H1 (cell line): ENCODE results near the gene SLC2A11. TPM values are rescaled to one million over a fixed set of nuclear protein-coding genes. Genes with fewer than 3 reads are reported as not detected.
A peak's percentile ranks its signal among the peaks of the same experiment; 100 is the strongest.

Experiments used
- CBX8 ChIP-seq: fragments of 300-800, 300-1000 bp; sonication (generic); IDR thresholded peaks from 2 replicates; pipeline ENCODE4 v1.7.1; 2016; ENCODE audit warnings: low read depth, low read length, borderline replicate concordance
- CHD1 ChIP-seq: IDR thresholded peaks from 2 replicates; pipeline ENCODE4 v1.6.1; 2012; ENCODE audit warnings: low read depth, low read length, improper control_type of control experiment
- HDAC2 ChIP-seq, 2 experiments: fragments of 300-600 bp in 1 of 2; sonication (generic) in 1 of 2; IDR thresholded peaks; 2 replicates each; pipeline ENCODE4 v1.6.1; 2011 to 2012; ENCODE audit warnings: low read depth in 2 of 2, low read length in 2 of 2, mild to moderate bottlenecking in 2 of 2, moderate library complexity in 2 of 2, borderline replicate concordance in 1 of 2, inconsistent platforms in 1 of 2
- PHF8 ChIP-seq: fragments of 200-600 bp; sonication (generic); conservative IDR thresholded peaks from 2 replicates; pipeline ENCODE4 v1.7.1; 2012; ENCODE audit warnings: low read depth, mild to moderate bottlenecking, inconsistent platforms, low read length, moderate library complexity
- POU5F1 ChIP-seq: IDR thresholded peaks from 2 replicates; pipeline ENCODE4 v1.6.1; 2011; ENCODE audit warnings: low read depth, mild to moderate bottlenecking, low read length, moderate library complexity
- RFX5 ChIP-seq: IDR thresholded peaks from 2 replicates; pipeline ENCODE4 v1.6.1; 2011; ENCODE audit warnings: low read depth, low read length, improper control_type of control experiment, borderline replicate concordance
- RNF2 ChIP-seq: fragments of 200-900, 300-1000 bp; sonication (generic); IDR thresholded peaks from 2 replicates; pipeline ENCODE4 v1.7.1; 2016; ENCODE audit warnings: borderline replicate concordance, low read depth, mild to moderate bottlenecking, antibody characterized with exemption, low read length; ENCODE audit not compliant: poor library complexity, severe bottlenecking; ENCODE audit errors: missing control alignments
- SIX5 ChIP-seq: IDR thresholded peaks from 2 replicates; pipeline ENCODE4 v1.6.1; 2011; ENCODE audit warnings: mild to moderate bottlenecking, low read depth, low read length
- SP1 ChIP-seq: IDR thresholded peaks from 2 replicates; pipeline ENCODE4 v1.6.1; 2011; ENCODE audit warnings: low read depth, low read length
- SP4 ChIP-seq: IDR thresholded peaks from 2 replicates; pipeline ENCODE4 v1.6.1; 2012; ENCODE audit warnings: low read length, inconsistent platforms
- SRF ChIP-seq: IDR thresholded peaks from 2 replicates; pipeline ENCODE4 v1.6.1; 2011; ENCODE audit warnings: mild to moderate bottlenecking, low read depth, low read length, moderate library complexity
- TAF7 ChIP-seq: optimal IDR thresholded peaks from 2 replicates; pipeline ENCODE3; 2011; ENCODE audit warnings: low read depth, mild to moderate bottlenecking, inconsistent platforms, low read length, moderate library complexity, borderline replicate concordance
- polyA plus RNA-seq, 7 experiments: library from polyadenylated mRNA; depleted of rRNA in 3 of 7; stranded (reverse) in 5 of 7; unstranded in 2 of 7; fragments of >200 nt in 5 of 7; fragments of 200-250 nt in 2 of 7; gene quantifications; 1 replicate in 5 of 7; 2 replicates in 1 of 7; 4 replicates in 1 of 7; pipeline versions ENCODE4 v1.2.1 to v1.2.3, GENCODE V29; 2011 to 2013; ENCODE audit warnings: missing spikeins in 2 of 7, mixed read lengths in 2 of 7
- total RNA-seq: library from RNA; stranded (reverse); fragmentation: NEBNext Ultra II Directional; extraction: Animal tissue kit (Norgen Biotek cat#: 25700); gene quantifications from 2 replicates; pipeline ENCODE4 v1.2.1, GENCODE V29; 2021
- TF ChIP-seq, protein P1 (sequence below), 3 experiments: IDR thresholded peaks; 1 replicate in 2 of 3; 2 replicates in 1 of 3; pipeline versions ENCODE4 v1.5.1 to v1.6.1; 2011; ENCODE audit warnings: low read length in 3 of 3, mild to moderate bottlenecking in 3 of 3, inconsistent platforms in 2 of 3, low read depth in 1 of 3, moderate library complexity in 1 of 3; ENCODE audit not compliant: insufficient read depth in 1 of 3; ENCODE audit errors: control extremely low read depth in 1 of 3
- TF ChIP-seq, protein P2 (sequence below): IDR thresholded peaks from 2 replicates; pipeline ENCODE4 v1.6.1; 2011; ENCODE audit warnings: low read depth, mild to moderate bottlenecking, low read length; ENCODE audit not compliant: insufficient read depth
- TF ChIP-seq, protein P3 (sequence below): IDR thresholded peaks from 2 replicates; pipeline ENCODE4 v1.6.1; 2012; ENCODE audit warnings: low read length, inconsistent platforms
- TF ChIP-seq, protein P4 (sequence below): IDR thresholded peaks from 2 replicates; pipeline ENCODE4 v1.6.1; 2012; ENCODE audit warnings: inconsistent platforms

Gene SLC2A11
- total and polyA plus RNA-seq, 2 of the 8 experiments (the other 6 are each of a cell fraction or from before 2014, with no cell fraction given): 10.7 to 12.5 TPM

DNA sequence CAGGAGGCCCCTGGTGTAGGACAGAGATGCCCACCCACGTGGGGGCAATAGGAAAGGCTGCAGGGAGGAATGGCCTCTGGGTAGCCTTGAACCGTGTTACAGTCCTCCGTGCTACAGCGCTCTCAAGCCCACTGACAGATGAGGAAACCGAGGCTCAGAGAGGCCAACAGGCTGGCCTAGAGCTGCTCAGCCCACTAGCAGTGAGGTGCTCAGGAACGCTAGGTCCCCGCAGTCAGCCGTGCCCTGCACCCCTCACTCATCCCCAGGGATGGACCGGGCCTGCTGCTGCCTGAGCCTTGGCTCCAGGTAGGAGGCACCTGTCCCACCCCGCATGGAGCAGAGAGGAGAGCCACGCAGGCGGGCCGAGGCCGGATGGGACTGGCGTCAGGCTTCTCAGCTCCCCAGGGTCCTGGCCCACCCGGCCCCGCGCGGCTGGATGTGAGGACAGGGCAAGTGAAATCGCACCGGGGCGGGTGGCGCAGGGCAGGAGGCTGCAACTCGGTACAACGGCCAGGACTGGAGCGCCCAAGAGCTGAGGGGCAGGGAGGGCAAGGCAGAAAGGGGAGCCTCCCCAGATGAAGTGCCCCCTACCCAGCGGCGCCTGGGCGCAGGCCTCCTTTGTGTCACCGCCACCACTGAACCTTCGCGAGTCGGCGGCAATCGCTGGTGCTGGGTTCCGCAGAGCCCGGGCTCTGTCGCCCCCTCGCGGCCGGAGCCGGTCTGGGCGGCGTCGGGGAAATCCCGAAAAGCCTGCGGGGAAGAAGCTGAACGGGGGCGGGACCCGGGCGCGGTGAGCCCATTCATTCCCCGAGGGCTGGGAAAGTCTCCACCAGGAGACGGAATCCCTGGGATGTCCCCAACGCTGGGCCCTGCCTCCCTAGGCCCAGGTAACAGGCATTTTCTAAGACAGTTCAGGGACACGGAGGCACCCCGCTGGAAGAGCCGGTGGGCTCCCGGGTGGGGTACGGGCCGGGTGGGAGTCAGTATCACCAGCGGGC, 8.4 kb upstream of the SLC2A11 start (continued):
- TF ChIP-seq, protein P1, sequence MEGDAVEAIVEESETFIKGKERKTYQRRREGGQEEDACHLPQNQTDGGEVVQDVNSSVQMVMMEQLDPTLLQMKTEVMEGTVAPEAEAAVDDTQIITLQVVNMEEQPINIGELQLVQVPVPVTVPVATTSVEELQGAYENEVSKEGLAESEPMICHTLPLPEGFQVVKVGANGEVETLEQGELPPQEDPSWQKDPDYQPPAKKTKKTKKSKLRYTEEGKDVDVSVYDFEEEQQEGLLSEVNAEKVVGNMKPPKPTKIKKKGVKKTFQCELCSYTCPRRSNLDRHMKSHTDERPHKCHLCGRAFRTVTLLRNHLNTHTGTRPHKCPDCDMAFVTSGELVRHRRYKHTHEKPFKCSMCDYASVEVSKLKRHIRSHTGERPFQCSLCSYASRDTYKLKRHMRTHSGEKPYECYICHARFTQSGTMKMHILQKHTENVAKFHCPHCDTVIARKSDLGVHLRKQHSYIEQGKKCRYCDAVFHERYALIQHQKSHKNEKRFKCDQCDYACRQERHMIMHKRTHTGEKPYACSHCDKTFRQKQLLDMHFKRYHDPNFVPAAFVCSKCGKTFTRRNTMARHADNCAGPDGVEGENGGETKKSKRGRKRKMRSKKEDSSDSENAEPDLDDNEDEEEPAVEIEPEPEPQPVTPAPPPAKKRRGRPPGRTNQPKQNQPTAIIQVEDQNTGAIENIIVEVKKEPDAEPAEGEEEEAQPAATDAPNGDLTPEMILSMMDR (IDR thresholded peaks at IDR 0.05; ENCODE audit: control extremely low read depth in 1 of 3, insufficient read depth in 1 of 3, low read depth in 1 of 3, low read length in 3 of 3): peak; percentile 78 to 97 (median 93)
- TF ChIP-seq PHF8 (no peak), SRF (no peak), HDAC2 (IDR thresholded peaks at IDR 0.05; ENCODE audit: borderline replicate concordance in 1 of 2, low read depth in 2 of 2, low read length in 2 of 2) (0 out of 4 replicates have a peak, but pooled peaks of 1 of the 2 experiments have one; percentile 11), SP4 (no peak), SP1 (0 out of 2 replicates have a peak, but pooled peaks have one; percentile 44), RNF2 (no peak), RFX5 (no peak), SIX5 (no peak), POU5F1 (no peak), TAF7 (peak; percentile 42), CHD1 (no peak), CBX8 (no peak)
- TF ChIP-seq, protein P2, sequence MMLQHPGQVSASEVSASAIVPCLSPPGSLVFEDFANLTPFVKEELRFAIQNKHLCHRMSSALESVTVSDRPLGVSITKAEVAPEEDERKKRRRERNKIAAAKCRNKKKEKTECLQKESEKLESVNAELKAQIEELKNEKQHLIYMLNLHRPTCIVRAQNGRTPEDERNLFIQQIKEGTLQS: no peak
- TF ChIP-seq, protein P3, sequence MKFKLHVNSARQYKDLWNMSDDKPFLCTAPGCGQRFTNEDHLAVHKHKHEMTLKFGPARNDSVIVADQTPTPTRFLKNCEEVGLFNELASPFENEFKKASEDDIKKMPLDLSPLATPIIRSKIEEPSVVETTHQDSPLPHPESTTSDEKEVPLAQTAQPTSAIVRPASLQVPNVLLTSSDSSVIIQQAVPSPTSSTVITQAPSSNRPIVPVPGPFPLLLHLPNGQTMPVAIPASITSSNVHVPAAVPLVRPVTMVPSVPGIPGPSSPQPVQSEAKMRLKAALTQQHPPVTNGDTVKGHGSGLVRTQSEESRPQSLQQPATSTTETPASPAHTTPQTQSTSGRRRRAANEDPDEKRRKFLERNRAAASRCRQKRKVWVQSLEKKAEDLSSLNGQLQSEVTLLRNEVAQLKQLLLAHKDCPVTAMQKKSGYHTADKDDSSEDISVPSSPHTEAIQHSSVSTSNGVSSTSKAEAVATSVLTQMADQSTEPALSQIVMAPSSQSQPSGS: no peak
- TF ChIP-seq, protein P4, sequence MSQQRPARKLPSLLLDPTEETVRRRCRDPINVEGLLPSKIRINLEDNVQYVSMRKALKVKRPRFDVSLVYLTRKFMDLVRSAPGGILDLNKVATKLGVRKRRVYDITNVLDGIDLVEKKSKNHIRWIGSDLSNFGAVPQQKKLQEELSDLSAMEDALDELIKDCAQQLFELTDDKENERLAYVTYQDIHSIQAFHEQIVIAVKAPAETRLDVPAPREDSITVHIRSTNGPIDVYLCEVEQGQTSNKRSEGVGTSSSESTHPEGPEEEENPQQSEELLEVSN: peak; percentile 54
